ENCODE results near the gene UNC5A.

Gene UNC5A

DNA sequence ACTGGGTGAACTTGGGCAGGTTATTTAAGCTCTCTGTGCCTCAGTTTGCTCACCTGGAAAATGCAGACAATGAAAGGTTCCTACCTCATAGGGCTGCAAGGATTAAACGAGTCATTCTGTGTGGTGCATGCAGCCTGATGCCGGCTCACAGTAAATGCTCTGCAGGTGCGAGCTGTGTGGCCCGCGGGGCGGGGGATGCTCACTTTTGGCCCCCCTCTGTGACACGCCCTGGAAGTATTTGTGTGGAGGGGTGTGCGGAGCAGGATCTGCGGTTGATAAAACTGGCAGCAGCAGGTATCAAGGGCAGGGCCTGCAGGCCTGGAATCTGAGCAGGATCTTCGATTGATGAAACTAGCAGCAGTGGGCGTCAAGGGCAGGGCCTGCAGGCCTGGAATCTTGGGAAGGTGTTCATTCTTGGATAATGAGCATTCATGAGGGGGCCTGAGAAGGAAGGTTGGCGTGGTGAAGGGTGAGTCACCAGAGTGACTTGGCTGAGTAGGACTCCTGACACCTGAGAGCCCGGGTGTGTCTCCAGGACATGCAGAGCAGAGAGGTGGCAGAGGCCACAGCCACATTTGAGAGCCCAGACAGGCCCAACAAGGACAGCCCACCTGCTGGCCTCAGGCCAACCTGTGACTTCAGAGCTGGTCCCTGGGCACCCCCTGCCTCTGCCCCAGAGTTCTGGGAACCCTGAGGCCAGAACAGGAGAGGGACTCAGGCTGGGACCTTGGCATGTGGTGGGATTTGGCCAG lies 11.9 kb downstream of the UNC5A start:
- DNase-seq, result peak; percentile 20 to 35 (median 32)

DNA sequence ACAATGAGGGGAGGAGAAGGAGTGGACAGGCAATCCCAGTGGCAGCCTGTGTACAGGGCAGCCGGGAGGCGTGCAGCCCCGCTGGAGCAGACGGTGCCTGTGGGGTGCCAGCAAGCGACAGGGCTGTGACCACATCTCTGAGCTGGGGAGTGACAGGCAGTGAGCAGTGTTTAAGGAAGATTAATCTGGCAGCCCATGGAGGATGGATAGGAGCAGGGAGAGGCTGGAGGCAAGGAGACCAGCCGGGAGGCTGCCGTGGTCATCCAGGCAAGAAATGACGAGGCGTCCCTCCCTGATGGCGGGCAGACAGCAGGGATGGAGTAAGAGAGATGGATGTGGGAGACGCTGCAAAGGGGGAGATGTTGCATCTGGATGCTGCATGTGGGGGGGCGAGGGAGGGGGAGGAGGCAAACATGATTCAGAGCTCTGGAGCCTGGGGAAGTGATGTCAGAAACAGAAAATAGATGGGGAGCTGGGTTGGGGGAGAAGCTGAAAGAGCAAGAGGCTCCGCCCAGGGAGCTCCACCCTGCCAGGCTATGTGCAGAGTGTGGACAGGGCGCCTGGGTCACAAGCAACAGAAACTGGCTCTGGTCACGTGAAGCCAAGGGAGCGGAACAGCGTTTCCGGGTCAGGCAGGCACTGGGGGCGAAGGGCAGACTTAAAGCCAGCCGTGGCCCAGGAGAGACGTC lies 12.6 kb downstream of the UNC5A start:
- peak in 1 of 3 experiments; percentile 22 for DNase-seq

DNA sequence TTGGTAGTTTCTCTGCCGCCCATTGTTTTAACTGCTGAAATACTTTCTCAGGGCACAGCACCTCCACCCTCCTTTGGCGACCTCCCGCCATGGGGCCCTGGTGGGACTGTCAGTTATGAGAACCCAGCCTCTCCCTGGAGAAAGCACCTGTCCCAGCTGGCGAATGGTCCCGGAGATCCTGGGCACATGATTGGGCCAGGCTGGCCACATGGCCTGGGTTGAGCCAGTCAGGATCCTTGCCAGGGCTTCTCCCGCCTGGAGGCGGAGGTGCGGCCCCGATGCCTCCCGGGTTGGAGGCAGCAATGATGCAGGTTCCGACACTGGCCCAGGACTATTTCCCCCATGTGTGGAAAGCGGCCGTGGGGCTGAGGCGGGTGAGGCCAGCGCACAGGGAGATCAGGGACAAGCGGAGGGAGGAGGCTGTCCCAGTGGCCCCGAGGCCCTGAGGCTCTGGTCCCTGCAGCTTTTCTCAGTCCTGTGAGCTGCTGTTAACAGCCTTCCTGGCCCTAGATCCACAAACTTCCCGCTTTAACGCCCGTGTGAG lies 13.6 kb downstream of the UNC5A start:
- DNase-seq, result no peak

DNA sequence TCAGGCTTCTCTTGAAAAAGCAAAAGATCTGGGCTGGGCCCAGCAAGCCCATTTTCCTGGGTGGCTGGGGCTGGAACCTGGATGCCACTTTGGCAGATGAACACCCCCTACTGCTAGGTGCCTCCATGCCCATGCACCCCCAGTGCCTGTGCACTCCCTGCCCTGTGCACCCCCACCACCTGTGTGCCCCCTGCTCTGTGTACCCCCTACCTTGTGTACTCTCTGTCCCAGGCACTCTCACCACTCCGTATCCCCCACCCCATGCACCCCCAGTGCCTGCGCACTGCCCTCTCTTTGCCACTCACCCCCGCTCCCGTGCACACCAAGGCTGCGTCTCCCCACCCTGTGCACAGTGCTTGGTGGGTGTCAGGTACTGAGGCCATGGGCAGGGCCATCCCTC lies 14.2 kb downstream of the UNC5A start:
- no peak for DNase-seq

DNA sequence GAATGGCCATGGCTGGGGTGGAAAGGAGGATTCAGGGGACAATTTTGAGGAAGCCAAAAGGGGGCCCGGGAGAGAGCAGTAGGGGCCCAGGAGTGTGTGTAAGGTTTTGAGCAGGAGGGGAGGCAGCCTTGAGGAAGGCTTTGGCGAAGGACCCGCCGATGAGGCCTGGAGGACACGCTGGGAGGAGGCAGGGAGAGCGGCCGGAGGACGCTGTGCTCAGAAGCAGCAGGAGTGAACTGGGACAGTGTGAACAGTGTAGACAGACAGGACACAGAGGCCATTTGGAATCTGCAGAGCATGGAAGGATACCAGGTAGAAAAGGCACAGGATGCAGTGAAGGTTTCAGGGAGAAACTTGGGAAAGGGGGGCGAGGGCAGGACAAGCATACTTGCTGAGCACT lies 14.9 kb downstream of the UNC5A start:
- no peak for DNase-seq

DNA sequence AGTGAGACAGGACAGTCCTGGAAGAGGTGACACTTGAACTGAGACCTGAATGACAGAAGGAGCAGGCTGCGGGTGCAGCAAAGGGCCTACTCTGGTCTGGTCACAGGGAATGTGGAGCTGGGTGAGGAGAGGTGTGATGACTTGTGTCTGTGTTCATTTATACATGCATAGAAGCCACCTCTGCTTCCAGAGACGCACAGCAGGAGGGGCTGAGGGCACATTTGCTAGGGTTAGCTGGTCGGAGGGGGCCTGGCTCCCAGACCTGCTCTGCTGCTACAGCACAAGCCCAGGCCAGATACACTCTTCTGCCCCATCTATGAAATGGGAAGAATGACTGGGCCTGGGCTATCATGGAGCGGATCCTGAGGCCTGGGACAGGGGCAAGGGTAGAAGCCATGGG lies 15.6 kb downstream of the UNC5A start:
- peak in 1 of 3 experiments; percentile 20 for DNase-seq

DNA sequence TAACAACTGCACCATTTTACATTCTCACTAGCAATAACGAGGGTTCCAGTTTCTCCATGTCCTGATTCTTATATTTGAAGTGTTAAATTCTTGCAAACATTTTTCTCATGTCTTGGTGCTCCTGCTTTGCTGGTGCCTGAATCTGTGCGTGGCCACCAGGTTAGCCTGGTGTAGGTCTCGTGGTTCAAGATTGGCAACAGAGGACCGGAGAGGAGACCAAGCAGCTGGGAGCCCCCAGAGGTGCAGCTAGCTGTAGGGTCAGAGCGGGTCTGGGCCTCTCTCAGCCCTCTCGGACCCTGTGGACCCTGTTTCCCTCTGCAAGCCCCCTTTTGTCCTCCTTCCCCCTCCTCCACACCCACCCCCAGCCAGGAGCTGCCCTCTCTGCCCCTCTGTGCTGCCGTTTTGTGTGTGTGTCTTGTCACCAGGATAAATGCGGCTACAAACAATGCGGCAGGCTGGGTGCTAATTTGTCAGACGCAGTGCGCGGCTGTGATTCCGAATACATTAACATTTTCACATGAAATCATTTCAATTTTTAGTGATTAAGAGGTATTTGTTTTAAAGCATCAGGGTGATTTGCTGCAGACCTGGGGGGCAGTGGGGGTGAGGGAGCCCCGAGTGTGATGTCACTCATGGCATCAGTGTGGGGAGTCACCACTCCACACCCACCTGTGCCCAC lies 17.5 kb downstream of the UNC5A start:
- no peak for DNase-seq

DNA sequence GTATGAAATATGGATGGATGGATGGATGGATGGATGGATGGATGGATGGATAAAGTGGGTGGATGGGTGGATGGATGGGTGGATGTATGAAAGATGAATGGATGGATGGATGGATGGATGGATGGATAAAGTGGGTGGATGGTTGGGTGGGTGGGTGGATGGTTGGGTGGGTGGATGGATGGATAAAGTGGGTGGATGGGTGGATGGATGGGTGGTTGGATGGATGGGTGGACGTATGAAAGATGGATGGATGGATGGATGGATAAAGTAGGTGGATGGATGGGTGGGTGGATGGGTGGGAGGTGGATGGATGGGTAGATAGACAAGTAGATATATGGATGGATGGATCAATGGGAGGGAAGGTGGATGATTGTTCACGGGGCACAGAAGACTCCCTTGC lies 19.0 kb downstream of the UNC5A start:
- DNase-seq, result no peak

DNA sequence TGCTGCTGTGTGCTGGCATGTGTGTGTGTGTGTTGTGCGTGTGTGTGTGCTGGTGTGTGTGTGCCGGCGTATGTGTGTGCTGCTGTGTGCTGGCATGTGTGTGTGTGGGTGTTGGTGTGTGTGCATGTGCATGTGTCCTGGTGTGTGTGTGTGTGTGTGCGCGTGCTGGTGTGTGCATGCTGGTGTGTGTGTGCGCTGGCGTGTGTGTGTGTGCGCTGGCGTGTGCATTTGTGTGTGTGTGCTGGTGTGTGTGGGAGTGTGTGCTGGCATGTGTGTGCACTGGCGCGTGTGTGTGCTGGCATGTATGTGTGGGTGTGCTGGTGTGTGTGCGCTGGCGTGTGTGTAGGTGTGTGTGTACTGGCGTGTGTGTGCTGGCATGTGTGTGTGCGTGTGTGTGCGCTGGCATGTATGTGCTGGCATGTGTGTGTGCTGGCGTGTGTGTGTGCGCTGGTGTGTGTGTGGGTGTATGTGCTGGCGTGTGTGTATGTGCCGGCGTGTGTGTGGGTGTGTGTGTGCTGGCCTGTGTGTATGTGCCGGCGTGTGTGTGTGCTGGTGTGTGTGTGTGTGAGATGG lies 20.1 kb downstream of the UNC5A start:
- DNase-seq, result no peak

DNA sequence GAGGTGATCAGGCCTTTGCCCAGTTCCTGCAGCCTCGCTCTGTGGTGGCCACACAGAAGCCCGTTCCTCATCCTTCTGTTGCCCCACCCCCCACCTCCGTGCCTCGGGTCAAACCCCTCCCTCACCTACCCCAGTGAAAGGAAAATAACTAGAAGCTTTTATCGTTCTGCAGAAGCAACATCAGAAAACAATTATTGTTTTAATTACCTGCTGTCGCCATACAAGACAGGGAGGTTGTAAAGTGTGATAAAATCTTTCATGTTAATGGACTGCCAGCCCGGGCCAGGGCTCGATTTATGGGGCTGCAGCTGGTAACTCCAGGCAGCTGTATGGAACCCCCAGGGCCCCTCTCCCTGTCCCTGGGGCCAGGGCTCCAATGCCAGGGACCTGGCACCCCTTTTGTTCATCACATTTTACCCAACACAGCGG lies 20.6 kb downstream of the UNC5A start:
- peak in 2 of 3 experiments; percentile 18 to 39 for DNase-seq

DNA sequence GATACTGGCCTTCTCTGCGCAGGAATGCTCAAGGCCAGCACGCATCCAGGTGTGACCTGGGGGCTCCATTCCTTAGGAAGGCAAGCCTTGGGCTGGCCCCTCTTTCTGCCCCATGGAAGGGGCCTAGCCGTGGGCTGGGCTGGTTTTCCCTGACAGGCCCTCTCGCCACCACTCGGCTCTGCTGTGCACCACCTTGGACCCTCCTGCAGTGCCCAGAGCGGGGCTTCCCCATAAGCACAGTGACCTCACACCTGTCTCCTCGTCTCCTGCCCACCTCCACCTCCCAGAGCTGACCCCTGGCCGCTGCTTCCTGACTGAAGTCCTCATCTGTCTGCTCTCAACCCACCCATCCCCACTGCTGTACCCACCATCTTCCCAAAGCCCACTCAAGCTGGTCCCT lies 21.1 kb downstream of the UNC5A start:
- no peak for DNase-seq

DNA sequence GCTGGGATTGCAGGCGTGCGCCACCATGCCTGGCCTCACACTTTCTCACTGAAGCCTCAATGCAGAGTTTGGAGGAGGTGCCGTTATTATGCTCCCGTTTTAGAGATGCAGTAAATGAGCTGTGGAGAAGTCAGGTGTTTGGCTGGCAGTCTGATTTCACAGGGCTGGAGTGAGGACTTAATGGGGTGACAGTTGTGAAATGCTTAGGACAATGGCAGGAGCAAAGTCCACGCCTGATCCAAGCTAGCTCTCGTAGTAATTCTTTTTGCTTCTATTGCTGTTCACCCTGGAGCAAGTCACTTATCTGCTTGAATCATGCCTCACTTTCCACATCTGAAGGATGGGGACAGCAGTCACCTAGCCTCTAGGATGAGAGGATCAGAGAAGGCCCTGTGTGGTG lies 21.8 kb downstream of the UNC5A start:
- DNase-seq, result no peak

DNA sequence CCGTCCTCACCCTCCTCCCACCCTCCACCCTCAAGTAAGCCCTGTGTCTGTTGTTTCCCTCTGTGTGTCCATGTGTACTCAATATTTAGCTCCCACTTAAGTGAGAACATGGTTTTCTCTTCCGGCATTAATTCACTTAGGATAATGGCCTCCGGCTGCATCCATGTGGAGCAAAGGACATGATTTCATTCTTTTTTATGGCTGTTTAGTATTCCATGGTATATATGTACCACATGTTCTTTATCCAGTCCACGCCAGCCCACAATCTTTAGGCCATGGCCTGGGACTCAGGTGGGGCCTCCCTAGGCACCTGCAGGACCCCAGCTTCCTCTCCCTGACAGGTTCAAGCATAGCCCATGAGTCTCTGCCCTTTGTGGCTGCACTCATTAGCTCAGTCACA lies 22.9 kb downstream of the UNC5A start:
- DNase-seq, result no peak

DNA sequence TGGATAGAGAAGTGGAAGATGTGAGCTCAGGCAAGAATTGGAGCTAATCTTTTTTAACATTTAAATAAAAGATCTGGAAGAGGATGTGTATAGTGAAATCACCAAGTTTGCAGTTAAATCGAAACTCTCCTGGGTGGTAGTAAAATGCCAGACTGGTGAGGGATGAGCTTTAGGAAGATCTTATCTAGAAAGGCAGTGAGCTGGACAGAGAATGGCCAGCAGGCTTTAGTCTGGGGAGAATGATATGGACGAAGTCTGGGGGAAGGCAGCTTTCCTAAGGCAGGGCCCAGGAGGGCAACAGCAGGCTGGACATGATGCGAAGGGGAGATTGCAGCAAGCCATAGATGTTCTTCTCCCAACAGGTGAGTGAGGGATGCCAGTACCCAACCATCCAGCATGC lies 25.6 kb downstream of the UNC5A start:
- no peak for DNase-seq

DNA sequence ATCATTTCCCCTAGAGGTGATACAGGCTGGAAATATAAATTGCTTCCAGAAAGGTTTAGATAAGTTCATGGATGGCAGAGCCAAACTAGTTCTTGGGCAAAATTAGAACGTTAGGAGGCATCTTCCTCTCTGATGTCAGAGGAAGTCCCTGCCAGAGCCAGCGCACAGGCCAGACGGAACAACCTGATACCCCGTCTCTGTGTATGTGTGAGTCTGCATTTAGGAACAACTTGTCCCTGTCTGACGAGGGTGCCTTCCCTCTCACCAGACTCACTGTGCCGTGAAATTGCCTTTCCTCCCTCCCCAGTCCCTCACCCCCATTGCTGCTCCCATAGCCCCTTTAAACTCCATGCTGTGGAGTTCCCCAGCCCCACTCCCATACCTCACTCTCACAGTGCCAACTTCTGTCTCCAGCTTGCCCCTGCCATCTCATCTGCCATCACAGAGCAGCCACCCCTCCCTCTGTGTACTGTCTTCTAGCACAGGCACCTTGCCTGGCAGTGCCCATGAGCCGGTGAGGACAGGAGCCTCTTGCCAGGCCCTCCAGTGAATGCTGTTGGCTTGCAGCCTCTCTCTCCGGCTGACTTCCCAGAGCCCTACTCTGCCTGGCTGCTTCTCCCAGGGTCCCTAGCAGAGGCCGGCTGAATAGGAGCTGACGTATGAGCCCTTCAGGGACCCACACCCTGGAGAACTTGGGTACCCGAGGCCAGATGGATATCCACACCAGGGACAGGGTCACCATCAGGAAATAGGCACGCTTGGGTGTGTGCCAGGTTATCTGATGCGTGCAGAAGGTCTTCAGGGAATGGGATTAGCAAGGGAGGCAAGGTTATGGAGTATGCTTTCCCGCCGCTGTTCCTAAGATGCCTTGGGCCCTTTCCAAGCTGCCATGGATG lies 26.7 kb downstream of the UNC5A start:
- no peak for DNase-seq

DNA sequence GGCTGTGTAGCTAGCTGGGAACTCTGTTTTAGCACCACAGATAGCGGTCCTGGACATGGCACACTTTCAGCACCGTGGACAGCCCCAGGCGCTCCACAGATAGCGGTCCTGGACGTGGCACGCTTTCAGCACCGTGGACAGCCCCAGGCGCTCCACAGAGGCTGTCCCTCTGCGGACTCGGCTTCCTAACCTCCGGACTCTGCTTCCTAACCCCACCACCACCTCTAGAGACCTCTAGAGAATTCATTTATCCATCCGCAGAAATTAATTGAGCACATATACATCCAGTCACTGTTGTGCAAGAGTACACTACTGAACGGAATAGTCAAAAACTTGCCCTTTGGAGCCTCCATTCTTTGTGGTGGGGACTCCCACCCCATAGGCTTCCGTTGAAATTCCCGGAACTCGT lies 27.4 kb downstream of the UNC5A start:
- no peak for DNase-seq

DNA sequence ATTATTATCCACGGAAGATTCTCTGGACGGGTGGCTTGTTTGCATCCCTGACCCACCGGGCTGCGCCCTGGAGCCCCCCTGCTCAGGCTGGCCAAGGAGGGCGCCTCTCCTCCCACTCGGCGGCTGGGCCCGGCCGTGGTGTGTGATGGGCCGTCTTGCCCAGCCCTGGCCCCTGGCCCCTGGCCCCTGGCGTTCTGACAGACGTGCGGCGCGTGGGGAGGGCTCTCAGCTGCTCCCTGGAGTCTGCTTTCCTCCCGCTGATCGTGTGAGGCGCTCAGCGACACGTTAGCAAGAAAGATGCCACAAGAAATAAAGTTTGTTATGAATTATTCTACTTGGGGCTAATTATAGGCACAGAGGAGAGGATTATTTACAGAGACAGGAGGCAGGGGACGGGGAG lies 33.3 kb downstream of the UNC5A start:
- no peak for DNase-seq

DNA sequence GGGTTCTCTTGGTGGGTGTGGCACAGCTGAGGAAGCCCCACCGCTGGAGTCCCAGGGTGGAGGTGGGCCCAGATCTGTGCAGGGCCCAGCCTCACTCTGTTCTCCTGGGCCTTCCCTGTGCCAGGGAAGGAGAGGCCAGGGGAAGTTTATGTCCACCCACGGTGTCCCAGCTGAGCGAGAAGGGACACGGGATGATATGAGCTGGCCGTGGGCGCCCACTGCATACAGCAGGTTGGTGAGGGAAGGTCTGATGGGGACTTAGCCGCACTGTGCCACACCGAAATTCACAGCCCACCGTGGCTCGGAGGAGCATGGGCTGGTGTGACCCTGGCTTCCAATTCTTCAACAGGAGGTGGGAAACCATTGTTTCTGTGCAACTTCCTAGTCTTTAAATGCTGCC lies 33.9 kb downstream of the UNC5A start:
- no peak for DNase-seq

DNA sequence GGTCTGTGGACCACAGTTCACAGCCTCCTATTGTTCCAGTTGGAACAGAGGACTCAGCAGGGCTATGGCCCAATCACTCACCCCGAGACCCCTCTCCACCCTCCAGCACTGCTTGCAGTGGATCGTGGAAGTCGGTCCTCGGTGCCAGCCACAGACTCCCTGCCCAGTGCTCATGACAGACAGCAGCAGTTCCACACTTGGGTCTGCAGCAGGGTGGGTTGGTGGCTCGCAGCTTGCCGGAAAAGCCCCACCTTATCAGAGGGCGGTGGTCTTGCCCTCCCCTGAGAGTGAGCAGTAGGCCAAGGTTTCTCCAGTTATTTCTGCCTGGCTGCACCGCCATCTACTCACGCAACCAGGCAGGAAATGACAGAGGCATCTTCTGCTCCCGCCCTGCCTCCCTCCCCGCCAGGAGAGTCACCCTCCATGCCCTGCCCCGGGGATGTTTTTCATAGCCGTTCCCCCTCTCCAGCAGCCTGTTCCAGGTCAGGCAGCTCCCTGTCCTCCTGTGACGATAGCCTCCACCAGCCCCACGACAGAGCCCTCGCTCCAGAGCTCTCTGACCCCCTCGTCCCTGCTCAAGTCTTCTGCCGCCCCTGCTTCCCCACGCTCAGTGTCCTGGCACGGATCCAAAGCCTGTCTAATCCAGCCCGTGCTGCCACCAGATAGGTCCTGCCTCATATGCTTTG lies 34.5 kb downstream of the UNC5A start:
- peak in 2 of 3 experiments; percentile 69 to 70 for DNase-seq

DNA sequence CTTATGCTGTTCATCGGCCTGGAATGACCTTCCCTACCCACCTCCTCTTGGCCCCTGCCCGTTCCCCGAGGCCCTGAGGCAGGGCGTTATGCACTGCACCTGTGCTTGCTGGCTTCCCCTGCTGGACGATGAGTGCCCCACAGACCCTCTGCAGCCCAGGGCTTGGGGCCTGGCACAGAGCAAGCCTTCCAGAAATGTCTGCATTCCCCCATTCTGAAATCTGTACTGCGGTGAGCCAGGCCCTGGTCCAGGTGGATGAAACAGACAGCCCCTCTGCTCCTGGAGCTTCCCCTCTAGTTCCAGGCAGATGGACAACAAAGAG lies 35.0 kb downstream of the UNC5A start:
- DNase-seq, result no peak

DNA sequence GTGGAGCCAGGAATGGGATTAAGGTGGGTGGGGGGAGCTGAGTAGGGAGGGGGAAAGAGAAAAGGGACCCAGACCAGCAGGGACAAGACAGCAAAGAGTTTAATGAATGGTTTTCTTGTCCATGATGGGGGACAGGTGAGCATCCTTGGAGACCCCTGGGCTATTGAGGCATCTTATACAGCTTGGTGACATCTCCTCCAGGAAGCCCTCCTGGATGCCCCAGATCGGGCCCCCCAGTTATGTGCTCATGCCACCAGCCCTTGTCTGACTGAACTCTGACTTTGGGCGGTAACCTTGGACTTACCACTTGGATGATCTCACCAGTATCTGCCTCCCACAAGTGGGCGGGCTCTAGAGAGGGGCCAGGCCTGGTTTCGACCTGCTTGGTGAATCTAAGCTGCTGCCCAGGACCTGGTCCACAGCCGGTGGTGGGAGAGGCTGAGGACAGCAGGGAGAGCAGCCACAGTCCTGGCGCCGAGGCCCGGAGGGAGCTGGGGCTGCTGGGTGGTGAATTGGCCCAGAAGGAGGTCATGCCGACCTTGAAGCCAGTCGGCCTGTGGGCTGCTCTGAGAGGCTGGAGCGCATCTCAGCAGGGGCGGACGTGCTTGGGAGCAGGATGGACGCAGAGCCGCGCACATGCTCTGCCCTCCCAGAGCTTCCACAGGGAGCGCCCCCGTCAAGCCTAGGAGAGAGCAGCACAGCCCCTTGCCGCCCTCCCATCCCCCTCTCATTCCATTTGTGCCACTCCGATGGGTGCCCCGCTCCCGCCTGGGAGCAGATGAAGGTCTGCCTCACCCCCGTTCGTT lies 36.2 kb downstream of the UNC5A start:
- DNase-seq, result no peak

Data from NCI-H1417 (cell line).